ENCODE results near the gene SLC66A2. TPM values are rescaled to one million over a fixed set of nuclear protein-coding genes. Genes with fewer than 3 reads are reported as not detected.
"Not testable (repeated sequence)": the region's sequence is repeated elsewhere in the genome, so short reads cannot be mapped to it uniquely, and the experiment has no call there.

The SLC66A2 gene
- polyA plus RNA-seq (ENCODE audit: low read depth in 6 of 6), result 10 to 100 TPM; 26.3 to 40.9 (median 34.5) TPM

GRCh38 chr18:79951545-79952455 lies at the start of gene SLC66A2:
Gene SLC66A2, minus strand, starts transcription at chr18:79951653. Its CDS starts 727 bp downstream, at chr18:79950926.
- H3K27ac Mint-ChIP-seq, result peak within 1 kb of the TSS; percentile 77 to 98 (median 98)
- H3K4me1 Mint-ChIP-seq, result peaks cover 18 to 39% (median 27%) of the 10 kb centered on the region in 3 donors
- no peaks in the 10 kb centered on the region for H3K27me3 Mint-ChIP-seq
- ATAC-seq (ENCODE audit: low read depth in 2 of 2) (peak; percentile 79 to 83), DNase-seq (peak; percentile 90)
- no peaks in the 10 kb centered on the region for H3K36me3 Mint-ChIP-seq
- H3K4me3 Mint-ChIP-seq, result peak within 1 kb of the TSS; percentile 87 to 98 (median 94)
- H3K9me3 Mint-ChIP-seq, result no peaks in the 10 kb centered on the region

DNA sequence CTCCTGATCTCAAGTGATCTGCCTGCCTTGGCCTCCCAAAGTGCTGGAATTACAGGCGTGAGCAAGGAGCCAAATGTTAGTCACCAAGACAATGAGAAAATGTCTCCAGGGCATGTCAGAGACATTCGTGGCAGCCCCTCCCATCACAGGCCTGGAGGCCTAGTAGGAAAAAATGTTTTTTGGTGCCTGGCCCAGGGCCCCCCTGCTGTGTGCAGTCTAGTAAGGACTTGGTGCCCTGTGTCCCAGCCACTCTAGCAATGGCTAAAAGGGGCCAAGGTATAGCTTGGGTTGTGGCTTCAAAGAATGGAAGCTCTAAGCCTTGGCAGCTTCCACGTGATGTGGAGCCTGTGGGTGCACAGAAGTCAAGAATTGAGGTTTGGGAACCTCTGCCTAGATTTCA lies 49.4 kb upstream of the SLC66A2 start:
- Mint-ChIP-seq H3K36me3 (peaks cover 0 to 11% of the 10 kb centered on the region in 2 donors), H3K27me3 (peaks cover 0 to 13% (median 0%) of the 10 kb centered on the region in 3 donors), H3K9me3 (peaks cover 9 to 30% (median 19%) of the 10 kb centered on the region in 7 donors), H3K27ac (no peak overlapping the region), H3K4me1 (peaks cover 0 to 3% (median 0%) of the 10 kb centered on the region in 3 donors), H3K4me3 (no peak overlapping the region)
- DNase-seq (no peak), ATAC-seq (ENCODE audit: low read depth in 2 of 2) (no peak)

DNA sequence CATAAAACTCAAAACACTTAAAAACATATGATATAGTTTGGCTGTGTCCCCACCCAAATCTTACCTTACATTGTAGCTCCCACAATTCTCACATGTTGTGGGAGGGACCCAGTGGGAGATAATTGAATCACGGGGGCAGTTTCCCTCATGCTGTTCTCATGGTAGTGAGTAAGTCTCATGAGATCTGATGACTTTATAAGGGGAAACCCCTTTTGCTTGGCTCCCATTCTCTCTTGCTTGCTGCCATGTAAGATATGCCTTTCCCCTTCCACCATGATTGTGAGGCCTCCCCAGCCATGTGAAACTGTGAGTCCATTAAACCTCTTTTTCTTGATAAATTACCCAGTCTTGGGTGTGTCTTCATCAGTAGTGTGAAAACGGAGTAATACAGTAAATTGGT lies 48.2 kb upstream of the SLC66A2 start:
- not testable (repeated sequence) for ATAC-seq (ENCODE audit: low read depth in 2 of 2); H3K27ac Mint-ChIP-seq; H3K4me1 Mint-ChIP-seq; DNase-seq; H3K4me3 Mint-ChIP-seq
- peaks cover 0 to 15% of the 10 kb centered on the region in 2 donors for H3K36me3 Mint-ChIP-seq
- H3K9me3 Mint-ChIP-seq, result peaks cover 9 to 30% (median 19%) of the 10 kb centered on the region in 7 donors
- H3K27me3 Mint-ChIP-seq, result peaks cover 0 to 13% (median 0%) of the 10 kb centered on the region in 3 donors

DNA sequence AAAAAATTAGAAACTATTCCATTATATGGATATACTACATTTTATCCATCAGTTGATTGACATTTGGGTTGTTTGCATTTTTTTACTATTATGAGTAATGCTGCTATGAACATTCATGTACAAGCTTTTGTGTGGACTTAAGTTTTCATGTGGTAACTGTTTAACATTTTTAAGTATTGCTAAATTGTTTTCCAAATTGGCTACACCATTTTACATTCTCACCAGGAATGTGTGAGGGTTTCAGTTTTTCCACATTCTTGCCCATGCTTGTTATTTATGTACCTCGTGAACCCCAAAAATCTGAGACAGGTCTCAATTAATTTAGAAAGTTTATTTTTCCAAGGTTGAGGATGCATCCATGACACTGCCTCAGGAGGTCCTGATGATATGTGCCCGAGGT lies 40.0 kb upstream of the SLC66A2 start:
- Mint-ChIP-seq H3K9me3 (peaks cover 0 to 4% (median 0%) of the 10 kb centered on the region in 7 donors), H3K36me3 (peaks cover 0 to 7% of the 10 kb centered on the region in 2 donors), H3K27me3 (peaks cover 0 to 4% (median 0%) of the 10 kb centered on the region in 3 donors), H3K4me1 (peaks cover 9 to 18% (median 17%) of the 10 kb centered on the region in 3 donors), H3K4me3 (peak overlapping the region in 1 of 8 donors; percentile 81), H3K27ac (no peak overlapping the region)
- DNase-seq (no peak), ATAC-seq (ENCODE audit: low read depth in 2 of 2) (no peak)

- Mint-ChIP-seq H3K36me3 (no peaks in the 10 kb centered on the region), H3K4me3 (peak overlapping the region; percentile 86 to 96 (median 92)), H3K9me3 (no peaks in the 10 kb centered on the region), H3K27me3 (no peaks in the 10 kb centered on the region), H3K27ac (peak overlapping the region; percentile 94 to 99 (median 97)), H3K4me1 (peaks cover 15 to 34% (median 27%) of the 10 kb centered on the region in 3 donors)
- ATAC-seq (ENCODE audit: low read depth in 2 of 2) (no peak), DNase-seq (no peak)
Observed at GRCh38 chr18:79989195-79989497, 37.7 kb upstream of the SLC66A2 start.

GRCh38 chr18:79988451-79989194 lies 37.2 kb upstream of the SLC66A2 start, which contains the start of gene TXNL4A:
Gene TXNL4A, minus strand, starts transcription at chr18:79988563. Its CDS starts 171 bp downstream, at chr18:79988392.
- Mint-ChIP-seq H3K27me3 (no peaks in the 10 kb centered on the region), H3K36me3 (no peaks in the 10 kb centered on the region), H3K9me3 (no peaks in the 10 kb centered on the region), H3K4me1 (peaks cover 21 to 39% (median 27%) of the 10 kb centered on the region in 3 donors), H3K27ac (peak within 1 kb of the TSS; percentile 94 to 99 (median 97)), H3K4me3 (peak within 1 kb of the TSS; percentile 89 to 96 (median 92))
- peak; percentile 85 for DNase-seq
- ATAC-seq (ENCODE audit: low read depth in 2 of 2), result peak; percentile 92 to 93

DNA sequence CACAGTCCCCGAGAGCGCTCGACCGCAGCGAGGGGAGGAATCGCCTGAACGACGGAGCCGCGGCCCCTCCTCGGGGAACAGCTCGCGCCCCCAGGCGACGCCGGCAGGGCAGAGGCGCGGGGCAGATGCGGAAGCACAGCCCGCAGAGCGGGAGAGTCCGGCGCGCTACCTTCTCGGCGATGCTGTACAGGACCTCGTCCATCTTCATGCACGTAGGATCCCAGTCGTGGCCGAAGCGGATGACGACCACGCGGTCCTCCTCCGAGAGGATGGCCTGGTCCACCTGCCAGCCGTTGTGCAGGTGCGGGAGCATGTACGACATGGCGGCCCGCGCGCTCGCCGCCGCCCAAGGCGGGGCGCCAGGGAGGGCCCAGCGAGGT lies 36.6 kb upstream of the SLC66A2 start:
- H3K4me3 Mint-ChIP-seq, result peak overlapping the region; percentile 89 to 96 (median 92)
- no peaks in the 10 kb centered on the region for H3K27me3 Mint-ChIP-seq
- H3K27ac Mint-ChIP-seq, result peak overlapping the region; percentile 89 to 99 (median 92)
- ATAC-seq (ENCODE audit: low read depth in 2 of 2), result peak; percentile 74 to 78
- H3K4me1 Mint-ChIP-seq, result peaks cover 21 to 43% (median 27%) of the 10 kb centered on the region in 3 donors
- DNase-seq, result peak; percentile 78
- H3K9me3 Mint-ChIP-seq, result no peaks in the 10 kb centered on the region
- H3K36me3 Mint-ChIP-seq, result no peaks in the 10 kb centered on the region

DNA sequence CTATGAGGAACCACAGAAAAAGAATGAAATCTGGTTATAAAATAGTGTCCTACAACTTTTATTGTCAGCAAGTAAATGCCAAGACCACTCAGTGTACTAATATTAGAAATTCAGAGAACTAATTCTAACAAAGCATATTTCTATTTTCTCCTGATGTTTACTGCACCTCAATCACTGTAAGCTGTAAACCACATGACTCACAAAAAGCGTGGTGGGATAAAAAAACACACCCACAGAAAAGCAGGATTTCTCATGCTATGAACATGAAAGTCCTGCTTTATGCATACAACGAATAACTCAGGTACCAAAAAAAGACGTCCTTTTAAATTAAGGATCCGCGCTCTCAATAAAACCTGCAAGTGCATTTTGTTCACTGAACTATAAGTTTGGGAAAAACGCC lies 36.1 kb upstream of the SLC66A2 start:
- DNase-seq (no peak), ATAC-seq (ENCODE audit: low read depth in 2 of 2) (no peak)
- H3K36me3 Mint-ChIP-seq, result no peaks in the 10 kb centered on the region
- peaks cover 22 to 47% (median 28%) of the 10 kb centered on the region in 3 donors for H3K4me1 Mint-ChIP-seq
- no peaks in the 10 kb centered on the region for H3K27me3 Mint-ChIP-seq
- H3K27ac Mint-ChIP-seq, result peak overlapping the region; percentile 89 to 99 (median 92)
- peak overlapping the region; percentile 89 to 96 (median 92) for H3K4me3 Mint-ChIP-seq
- H3K9me3 Mint-ChIP-seq, result no peaks in the 10 kb centered on the region

DNA sequence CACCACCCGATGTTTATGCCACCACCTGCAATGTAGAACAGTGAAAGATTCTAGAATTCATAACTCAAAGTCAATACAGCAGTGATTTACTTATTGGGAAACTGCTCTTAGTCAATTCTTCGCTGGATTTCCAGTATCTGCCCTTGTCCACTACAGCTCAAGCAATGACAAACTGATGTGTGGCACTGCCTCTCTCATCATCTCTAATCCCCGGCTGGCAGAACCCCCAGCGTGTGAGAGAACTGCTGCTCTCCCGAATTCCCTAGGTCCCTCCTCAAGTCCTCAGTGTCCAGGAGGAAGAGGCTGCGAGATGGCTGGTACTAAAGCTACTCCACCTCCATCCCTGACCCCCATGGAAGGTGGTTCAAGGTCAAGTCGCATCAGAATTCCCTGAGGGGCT lies 35.3 kb upstream of the SLC66A2 start:
- peak overlapping the region; percentile 61 to 94 (median 90) for H3K4me3 Mint-ChIP-seq
- ATAC-seq (ENCODE audit: low read depth in 2 of 2) (no peak), DNase-seq (no peak)
- peak overlapping the region; percentile 89 to 99 (median 90) for H3K27ac Mint-ChIP-seq
- no peaks in the 10 kb centered on the region for H3K27me3 Mint-ChIP-seq
- H3K9me3 Mint-ChIP-seq, result no peaks in the 10 kb centered on the region
- peaks cover 31 to 55% (median 37%) of the 10 kb centered on the region in 3 donors for H3K4me1 Mint-ChIP-seq
- no peaks in the 10 kb centered on the region for H3K36me3 Mint-ChIP-seq

DNA sequence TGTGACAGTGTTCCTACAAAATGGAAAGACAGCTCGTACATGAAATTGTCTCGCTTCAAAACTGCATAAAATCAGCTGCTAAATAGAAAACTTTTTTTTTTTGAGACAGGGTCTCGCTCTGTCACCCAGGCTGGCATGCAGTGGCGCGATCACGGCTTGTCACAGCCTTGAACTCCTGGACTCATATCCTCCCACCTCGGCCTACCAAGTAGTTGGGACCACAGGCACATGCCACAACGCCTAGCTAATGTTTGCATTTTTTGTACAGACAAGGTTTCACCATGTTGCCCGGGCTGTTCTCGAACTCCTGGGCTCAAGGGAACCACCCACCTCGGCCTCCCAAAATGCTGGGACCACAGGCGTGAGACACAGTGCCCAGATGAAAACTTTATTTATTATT lies 33.7 kb upstream of the SLC66A2 start:
- ATAC-seq (ENCODE audit: low read depth in 2 of 2) (no peak), DNase-seq (no peak)
- H3K27me3 Mint-ChIP-seq, result no peaks in the 10 kb centered on the region
- peak overlapping the region in 2 of 8 donors; percentile 71 to 92 for H3K4me3 Mint-ChIP-seq
- H3K9me3 Mint-ChIP-seq, result no peaks in the 10 kb centered on the region
- peak overlapping the region in 1 of 6 donors; percentile 47 for H3K27ac Mint-ChIP-seq
- peaks cover 33 to 65% (median 40%) of the 10 kb centered on the region in 3 donors for H3K4me1 Mint-ChIP-seq
- no peaks in the 10 kb centered on the region for H3K36me3 Mint-ChIP-seq

DNA sequence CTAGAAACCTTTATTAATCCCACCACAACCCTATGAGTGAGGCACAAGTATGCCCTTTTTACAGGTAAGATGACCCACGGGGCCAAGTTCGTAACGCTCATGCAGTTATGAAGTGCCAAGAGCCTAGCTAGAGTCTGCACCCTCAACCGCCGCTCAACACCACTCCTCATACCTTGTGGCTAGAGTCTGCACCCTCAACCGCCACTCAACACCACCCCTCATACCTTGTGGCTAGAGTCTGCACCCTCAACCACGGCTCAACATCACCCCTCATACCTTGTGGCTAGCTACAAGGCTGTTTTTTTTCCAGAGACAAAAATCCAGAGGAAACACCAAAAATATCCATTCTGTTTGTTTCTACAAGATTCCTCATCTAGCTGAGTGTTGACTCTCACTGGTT lies 32.3 kb upstream of the SLC66A2 start:
- Mint-ChIP-seq H3K9me3 (no peaks in the 10 kb centered on the region), H3K4me1 (peaks cover 34 to 68% (median 36%) of the 10 kb centered on the region in 3 donors), H3K27me3 (no peaks in the 10 kb centered on the region), H3K4me3 (peak overlapping the region in 2 of 8 donors; percentile 2 to 67), H3K36me3 (no peaks in the 10 kb centered on the region), H3K27ac (peak overlapping the region in 2 of 6 donors; percentile 81 to 87)
- ATAC-seq (ENCODE audit: low read depth in 2 of 2) (no peak), DNase-seq (no peak)

GRCh38 chr18:79983253-79983652 lies 31.8 kb upstream of the SLC66A2 start:
- H3K4me1 Mint-ChIP-seq, result peaks cover 34 to 68% (median 36%) of the 10 kb centered on the region in 3 donors
- H3K27ac Mint-ChIP-seq, result no peak overlapping the region
- no peaks in the 10 kb centered on the region for H3K36me3 Mint-ChIP-seq
- no peaks in the 10 kb centered on the region for H3K27me3 Mint-ChIP-seq
- no peak for DNase-seq
- no peaks in the 10 kb centered on the region for H3K9me3 Mint-ChIP-seq
- ATAC-seq (ENCODE audit: low read depth in 2 of 2), result no peak
- peak overlapping the region in 2 of 8 donors; percentile 12 to 20 for H3K4me3 Mint-ChIP-seq

DNA sequence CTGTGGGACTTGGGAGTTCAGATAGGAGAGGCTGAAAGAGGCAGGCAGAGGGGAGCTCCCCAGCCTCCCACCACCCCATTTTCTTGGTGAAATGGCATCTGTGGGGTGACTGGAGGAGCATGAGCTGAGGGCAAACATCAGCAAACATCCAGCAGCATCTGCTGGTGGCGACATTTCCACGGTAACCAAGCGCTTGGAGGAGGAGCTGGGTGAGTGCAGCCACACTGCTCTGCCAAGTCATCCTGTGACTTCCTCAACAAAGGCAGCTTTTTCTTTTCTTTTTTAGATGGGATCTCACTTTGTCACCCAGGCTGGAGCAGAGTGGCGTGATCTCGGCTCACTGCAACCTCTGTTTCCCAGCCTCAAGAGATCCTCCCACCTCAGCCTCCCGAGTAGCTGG lies 31.3 kb upstream of the SLC66A2 start:
- Mint-ChIP-seq H3K27ac (peak overlapping the region in 3 of 6 donors; percentile 19 to 92 (median 38)), H3K4me1 (peaks cover 39 to 71% (median 41%) of the 10 kb centered on the region in 3 donors), H3K27me3 (no peaks in the 10 kb centered on the region), H3K36me3 (no peaks in the 10 kb centered on the region), H3K4me3 (peak overlapping the region in 1 of 8 donors; percentile 61), H3K9me3 (no peaks in the 10 kb centered on the region)
- ATAC-seq (ENCODE audit: low read depth in 2 of 2) (no peak), DNase-seq (no peak)

Measured in naive B cell (primary cell).